HCT116 (cell line): ENCODE data around the gene TH. TPM values are rescaled to one million over a fixed set of nuclear protein-coding genes. Genes with fewer than 3 reads are reported as not detected.
A peak's percentile ranks its signal among the peaks of the same experiment; 100 is the strongest.

ENCODE experiments used
- ATAC-seq: fragments of 200-7000 bp; cut with Tn5 transposase; 2 replicates; pipeline ENCODE4 v1.9.1; 2020; ENCODE audit warnings: mild to moderate bottlenecking, moderate library complexity
- BruUV-seq: library from RNA; stranded (reverse); fragments of 400-500 nt; replicated peaks from 2 replicates; lab custom pipeline; 2021; lab: Mats Ljungman, UMichigan
- CTCF ChIA-PET: fragments of 300-600 bp; sonication (Branson Sonifier 250); formaldehyde crosslinking; loops from one replicate; lab custom pipeline; 2021; ENCODE audit warnings: antibody characterized with exemption; lab: Charles Lee
- POLR2A ChIA-PET: fragments of 300-600, 350-600 bp; sonication (Branson Sonifier 250); formaldehyde crosslinking; loops from one replicate; lab custom pipeline; 2021; ENCODE audit warnings: antibody characterized with exemption; lab: Charles Lee
- RAD21 ChIA-PET, 2 experiments: fragments of 300-600 bp; sonication (Branson Sonifier 250); formaldehyde crosslinking; loops; one replicate each; lab custom pipeline; 2023; ENCODE audit warnings: low total read pairs in 2 of 2; ENCODE audit not compliant: uncharacterized antibody in 2 of 2, unreplicated experiment in 2 of 2, low non-redundant PET in 1 of 2; lab: Charles Lee
- DNase-seq: peaks from one replicate; pipeline ENCODE4 v3.0.0-alpha.2; 2010; ENCODE audit warnings: low read depth, low spot score
- H2AFZ ChIP-seq: fragments of 200-600 bp; shearing (Covaris generic), sonication (generic); 2 replicates; pipeline ENCODE4 v1.6.1; 2017; ENCODE audit warnings: low read depth, mixed run types, mixed read lengths, antibody characterized with exemption, low read length; ENCODE audit not compliant: poor library complexity, severe bottlenecking
- H3K27ac ChIP-seq: 2 replicates; pipeline ENCODE4 v1.5.1; 2012; ENCODE audit warnings: low read depth, low read length
- H3K27me3 ChIP-seq: fragments of 200-600 bp; sonication (generic); 2 replicates; pipeline ENCODE4 v1.6.1; 2016; ENCODE audit warnings: mixed run types, low read length, mixed read lengths; ENCODE audit not compliant: insufficient read depth
- H3K36me3 ChIP-seq, 2 experiments: fragments of 200-500 bp in 1 of 2; fragments of 200-600 bp in 1 of 2; sonication (Bioruptor generic) in 1 of 2; sonication (generic) in 1 of 2; 2 replicates each; pipeline versions ENCODE4 v1.5.1 to v1.6.1; 2014 to 2016; ENCODE audit warnings: low read length in 2 of 2, inconsistent platforms in 1 of 2, mixed read lengths in 1 of 2, mixed run types in 1 of 2; ENCODE audit not compliant: insufficient read depth in 2 of 2, control insufficient read depth in 1 of 2
- H3K4me1 ChIP-seq, 2 experiments: fragments of 200-600 bp in 1 of 2; sonication (generic) in 1 of 2; 2 replicates each; pipeline versions ENCODE4 v1.5.1 to v1.6.1; 2012 to 2017; ENCODE audit warnings: low read length in 2 of 2, inconsistent platforms in 1 of 2, mild to moderate bottlenecking in 1 of 2, mixed read lengths in 1 of 2, mixed run types in 1 of 2, moderate library complexity in 1 of 2; ENCODE audit not compliant: insufficient read depth in 2 of 2, control insufficient read depth in 1 of 2
- H3K4me2 ChIP-seq: fragments of 200-600 bp; sonication (generic); 2 replicates; pipeline ENCODE4 v1.6.1; 2017; ENCODE audit warnings: mixed run types, low read length, mixed read lengths
- H3K4me3 ChIP-seq, 2 experiments: fragments of 200-600 bp in 1 of 2; sonication (generic) in 1 of 2; replicated peaks in 1 of 2; 2 replicates each; pipeline ENCODE4 v1.5.1; 2011 to 2016; ENCODE audit warnings: low read length in 2 of 2, control low read depth in 1 of 2, low read depth in 1 of 2, mild to moderate bottlenecking in 1 of 2, mixed read lengths in 1 of 2, mixed run types in 1 of 2
- H3K79me2 ChIP-seq: fragments of 200-600 bp; sonication (generic); 2 replicates; pipeline ENCODE4 v1.6.1; 2017; ENCODE audit warnings: mild to moderate bottlenecking, mixed run types, low read length, moderate library complexity, mixed read lengths; ENCODE audit not compliant: insufficient read depth
- H3K9ac ChIP-seq: fragments of 200-600 bp; sonication (generic); 2 replicates; pipeline ENCODE4 v1.6.1; 2016; ENCODE audit warnings: low read length, mixed read lengths
- H3K9me2 ChIP-seq: fragments of 200-600 bp; sonication (generic), shearing (Covaris generic); 2 replicates; pipeline ENCODE4 v1.6.1; 2017; ENCODE audit warnings: mixed run types, mild to moderate bottlenecking, moderate library complexity; ENCODE audit not compliant: insufficient read depth
- H3K9me3 ChIP-seq, 2 experiments: fragments of 200-500 bp in 1 of 2; fragments of 200-600 bp in 1 of 2; sonication (Bioruptor generic) in 1 of 2; sonication (generic) in 1 of 2; 2 replicates each; pipeline ENCODE4 v1.6.1; 2014 to 2017; ENCODE audit warnings: low read length in 2 of 2, mixed read lengths in 2 of 2, inconsistent platforms in 1 of 2, low read depth in 1 of 2, mild to moderate bottlenecking in 1 of 2, mixed run types in 1 of 2, moderate library complexity in 1 of 2; ENCODE audit not compliant: control insufficient read depth in 1 of 2, insufficient read depth in 1 of 2
- H4K20me1 ChIP-seq: fragments of 200-600 bp; sonication (generic), shearing (Covaris generic); 2 replicates; pipeline ENCODE4 v1.6.1; 2017; ENCODE audit warnings: mixed run types, mild to moderate bottlenecking, moderate library complexity; ENCODE audit not compliant: insufficient read depth
- ATF3 ChIP-seq: IDR thresholded peaks from 2 replicates; pipeline ENCODE4 v1.6.1; 2012
- EGR1 ChIP-seq: IDR thresholded peaks from 2 replicates; pipeline ENCODE4 v1.6.1; 2012; ENCODE audit warnings: low read depth
- EZH2 ChIP-seq: fragments of 200-600 bp; sonication (generic); IDR thresholded peaks from 2 replicates; pipeline ENCODE4 v1.6.1; 2017; ENCODE audit warnings: antibody characterized with exemption, mixed run types
- EZH2phosphoT487 ChIP-seq: fragments of 200-600 bp; IDR thresholded peaks from 2 replicates; pipeline ENCODE4 v1.6.1; 2018; ENCODE audit warnings: antibody characterized with exemption, borderline replicate concordance
- POLR2A ChIP-seq: IDR thresholded peaks from 2 replicates; pipeline ENCODE4 v1.7.0; 2011; ENCODE audit warnings: borderline replicate concordance; ENCODE audit not compliant: insufficient read depth, insufficient read length; ENCODE audit errors: extremely low read depth
- REST ChIP-seq: IDR thresholded peaks from 2 replicates; pipeline ENCODE4 v1.6.1; 2012; ENCODE audit warnings: low read depth
- SIN3A ChIP-seq: IDR thresholded peaks from 2 replicates; pipeline ENCODE4 v1.6.1; 2012; ENCODE audit warnings: low read depth
- SP1 ChIP-seq: IDR thresholded peaks from 2 replicates; pipeline ENCODE4 v1.6.1; 2012; ENCODE audit warnings: low read depth
- TCF7L2 ChIP-seq: IDR thresholded peaks from 2 replicates; pipeline ENCODE4 v1.7.0; 2011; ENCODE audit warnings: borderline replicate concordance, inconsistent platforms; ENCODE audit not compliant: insufficient read depth, insufficient read length; ENCODE audit errors: extremely low read depth
- YY1 ChIP-seq: IDR thresholded peaks from 2 replicates; pipeline ENCODE4 v1.6.1; 2011; ENCODE audit warnings: low read length, low read depth, moderate library complexity, mild to moderate bottlenecking; ENCODE audit not compliant: insufficient replicate concordance; ENCODE audit errors: extremely low read depth
- ZBTB33 ChIP-seq: IDR thresholded peaks from 2 replicates; pipeline ENCODE4 v1.6.1; 2011; ENCODE audit warnings: mild to moderate bottlenecking, low read length, moderate library complexity; ENCODE audit not compliant: insufficient replicate concordance; ENCODE audit errors: extremely low read depth
- ZFX ChIP-seq: fragments of 450-650 bp; IDR thresholded peaks from 2 replicates; pipeline ENCODE4 v1.6.1; 2017
- intact Hi-C: fragments of 100-400 bp; cut with micrococcal nuclease; formaldehyde crosslinking; loops from 2 replicates; pipeline ENCODE4 v1.10.0; 2022
- total RNA-seq: library from RNA; stranded (reverse); gene quantifications from one replicate; pipeline ENCODE4 v1.2.1, GENCODE V29; 2021; ENCODE audit not compliant: unreplicated experiment

Gene TH
- total RNA-seq, 1 experiment from 2014 or later = not detected

GRCh38 chr11:2143477-2143798, 28.2 kb downstream of the TH start (continued):
- TF ChIP-seq ZFX = no peak

GRCh38 chr11:2142762-2143202, 28.8 kb downstream of the TH start:
- no peaks in the 10 kb centered on the region for H3K9me2 ChIP-seq
- H4K20me1 ChIP-seq = no peaks in the 10 kb centered on the region
- no peaks in the 10 kb centered on the region for H3K27me3 ChIP-seq
- no peak overlapping the region for H3K27ac ChIP-seq
- peak overlapping the region; percentile 35 for H2AFZ ChIP-seq
- DNase-seq = no peak
- intact Hi-C loops = no loop called here
- TF ChIP-seq POLR2A = no peak
- TF ChIP-seq TCF7L2 = no peak
- TF ChIP-seq SP1 = no peak
- RAD21 ChIA-PET = interaction anchor here in 1 of 2 experiments (1.5 kb wide), 1 partner anchor 9 kb away, joined by 4 read pairs; no protein-coding TSS in a partner anchor
- POLR2A ChIA-PET = no interaction called here
- no peak overlapping the region for H3K4me3 ChIP-seq
- ATAC-seq = no peak
- peaks cover 0 to 12% of the 10 kb centered on the region in 2 experiments; a peak in 1 of 4 replicates for H3K4me1 ChIP-seq
- no peaks in the 10 kb centered on the region for H3K9me3 ChIP-seq
- no peaks in the 10 kb centered on the region for H3K36me3 ChIP-seq
- H3K79me2 ChIP-seq = no peaks in the 10 kb centered on the region
- CTCF ChIA-PET = interaction anchor here (1.7 to 3.1 kb wide), 3 partner anchors 8 to 107 kb away, joined by 5 to 27 read pairs (median 6); no protein-coding TSS in a partner anchor
- H3K9ac ChIP-seq = no peak overlapping the region
- BruUV-seq = no TSS peak
- H3K4me2 ChIP-seq = no peak overlapping the region

- RAD21 ChIA-PET = interaction anchor here in 1 of 2 experiments (1.5 kb wide), 1 partner anchor 9 kb away, joined by 4 read pairs; no protein-coding TSS in a partner anchor
- no peak for ATAC-seq
- no peaks in the 10 kb centered on the region for H3K27me3 ChIP-seq
- intact Hi-C loops = no loop called here
- no peak overlapping the region for H2AFZ ChIP-seq
- CTCF ChIA-PET = interaction anchor here (1.0 to 3.1 kb wide), 6 partner anchors 9 to 260 kb away, joined by 4 to 27 read pairs (median 5); no protein-coding TSS in a partner anchor
- peaks cover 0 to 16% of the 10 kb centered on the region in 2 experiments; a peak in 2 of 4 replicates for H3K4me1 ChIP-seq
- POLR2A ChIA-PET = no interaction called here
- no peak overlapping the region for H3K9ac ChIP-seq
- H3K9me3 ChIP-seq = no peaks in the 10 kb centered on the region
- no peak overlapping the region for H3K4me2 ChIP-seq
- no peaks in the 10 kb centered on the region for H3K79me2 ChIP-seq
- DNase-seq = no peak
- no peak overlapping the region for H3K4me3 ChIP-seq
- H3K36me3 ChIP-seq = no peaks in the 10 kb centered on the region
- H3K27ac ChIP-seq = no peak overlapping the region
- no peaks in the 10 kb centered on the region for H4K20me1 ChIP-seq
- BruUV-seq = no TSS peak
- H3K9me2 ChIP-seq = no peaks in the 10 kb centered on the region
- TF ChIP-seq ATF3 (no peak), EGR1 (no peak), REST (no peak), YY1 (no peak), POLR2A (no peak), EZH2phosphoT487 (no peak), ZFX (no peak), ZBTB33 (no peak), EZH2 (no peak), TCF7L2 (no peak), SIN3A (no peak)
Observed at GRCh38 chr11:2142300-2142759, 29.3 kb downstream of the TH start.
